ENCODE data around the gene ATP8B1. TPM values are rescaled to one million over a fixed set of nuclear protein-coding genes. Genes with fewer than 3 reads are reported as not detected.

The ATP8B1 gene
- total RNA-seq, 1 experiment from 2014 or later = 5.6 TPM

DNA sequence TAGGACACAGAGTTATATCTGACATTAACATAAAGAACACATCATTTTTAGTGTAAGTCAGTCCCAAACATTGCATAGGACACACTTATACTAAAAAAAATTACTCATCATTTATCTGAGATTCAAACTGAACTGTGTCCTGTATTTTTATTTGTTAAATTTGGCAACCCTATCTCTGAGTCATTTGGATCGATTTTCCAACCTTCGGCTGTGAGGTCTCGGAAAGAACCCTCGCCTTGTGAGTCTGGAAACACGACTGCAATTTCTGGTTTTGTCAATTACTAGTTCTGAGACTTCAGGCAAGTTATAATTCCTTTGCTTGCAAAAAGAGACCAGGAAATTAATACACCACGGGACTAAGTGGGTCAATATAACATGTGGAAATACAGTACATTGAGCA is 14.0 kb downstream of the ATP8B1 start (continued):
- no peak for TF ChIP-seq EMX1 (CRISPR knock-in tag; IDR thresholded peaks at IDR 0.05)
- TF ChIP-seq SMAD3 (CRISPR knock-in tag; IDR thresholded peaks at IDR 0.05; ENCODE audit: borderline replicate concordance) = no peak
- TF ChIP-seq, protein P1, sequence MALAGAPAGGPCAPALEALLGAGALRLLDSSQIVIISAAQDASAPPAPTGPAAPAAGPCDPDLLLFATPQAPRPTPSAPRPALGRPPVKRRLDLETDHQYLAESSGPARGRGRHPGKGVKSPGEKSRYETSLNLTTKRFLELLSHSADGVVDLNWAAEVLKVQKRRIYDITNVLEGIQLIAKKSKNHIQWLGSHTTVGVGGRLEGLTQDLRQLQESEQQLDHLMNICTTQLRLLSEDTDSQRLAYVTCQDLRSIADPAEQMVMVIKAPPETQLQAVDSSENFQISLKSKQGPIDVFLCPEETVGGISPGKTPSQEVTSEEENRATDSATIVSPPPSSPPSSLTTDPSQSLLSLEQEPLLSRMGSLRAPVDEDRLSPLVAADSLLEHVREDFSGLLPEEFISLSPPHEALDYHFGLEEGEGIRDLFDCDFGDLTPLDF (CRISPR knock-in tag; IDR thresholded peaks at IDR 0.05) = no peak

DNA sequence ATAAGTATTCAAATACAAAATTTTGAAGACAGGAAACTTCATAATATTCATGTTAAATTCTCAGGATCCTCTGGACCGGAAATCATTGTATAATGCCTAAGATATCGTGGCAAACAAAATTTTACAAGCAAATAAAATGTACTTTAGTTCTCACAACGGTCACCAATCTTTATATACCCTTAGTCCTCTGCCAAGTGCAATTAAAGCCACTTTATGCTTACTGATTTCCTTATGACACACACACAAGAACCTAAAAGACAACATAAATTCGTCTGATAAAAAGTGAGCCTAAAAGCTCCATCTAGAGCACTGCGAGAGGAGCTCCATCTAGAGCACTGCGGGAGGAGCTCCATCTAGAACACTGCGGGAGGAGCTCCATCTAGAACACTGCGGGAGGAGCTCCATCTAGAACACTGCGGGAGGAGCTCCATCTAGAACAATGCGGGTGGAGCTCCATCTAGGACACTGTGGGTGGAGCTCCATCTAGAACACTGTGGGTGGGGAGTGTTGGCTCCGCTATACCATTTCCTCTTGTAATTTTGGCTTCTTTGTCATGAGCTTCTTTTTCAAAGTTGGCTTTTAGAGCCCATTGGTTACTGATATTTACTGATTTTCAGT is 15.9 kb downstream of the ATP8B1 start:
- DNase-seq (ENCODE audit: low spot score) (no peak), ATAC-seq (no peak)
- TF ChIP-seq JUN (CRISPR knock-in tag; IDR thresholded peaks at IDR 0.05) (no peak), GTF2I (CRISPR knock-in tag; conservative IDR thresholded peaks at IDR 0.05) (no peak), ESRRA (CRISPR knock-in tag; IDR thresholded peaks at IDR 0.05; ENCODE audit: borderline replicate concordance) (no peak)
- TF ChIP-seq, protein P2, sequence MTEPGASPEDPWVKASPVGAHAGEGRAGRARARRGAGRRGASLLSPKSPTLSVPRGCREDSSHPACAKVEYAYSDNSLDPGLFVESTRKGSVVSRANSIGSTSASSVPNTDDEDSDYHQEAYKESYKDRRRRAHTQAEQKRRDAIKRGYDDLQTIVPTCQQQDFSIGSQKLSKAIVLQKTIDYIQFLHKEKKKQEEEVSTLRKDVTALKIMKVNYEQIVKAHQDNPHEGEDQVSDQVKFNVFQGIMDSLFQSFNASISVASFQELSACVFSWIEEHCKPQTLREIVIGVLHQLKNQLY (CRISPR knock-in tag; IDR thresholded peaks at IDR 0.05) = no peak
- TF ChIP-seq, protein P3, sequence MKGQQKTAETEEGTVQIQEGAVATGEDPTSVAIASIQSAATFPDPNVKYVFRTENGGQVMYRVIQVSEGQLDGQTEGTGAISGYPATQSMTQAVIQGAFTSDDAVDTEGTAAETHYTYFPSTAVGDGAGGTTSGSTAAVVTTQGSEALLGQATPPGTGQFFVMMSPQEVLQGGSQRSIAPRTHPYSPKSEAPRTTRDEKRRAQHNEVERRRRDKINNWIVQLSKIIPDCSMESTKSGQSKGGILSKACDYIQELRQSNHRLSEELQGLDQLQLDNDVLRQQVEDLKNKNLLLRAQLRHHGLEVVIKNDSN (CRISPR knock-in tag; IDR thresholded peaks at IDR 0.05) = no peak
- TF ChIP-seq, protein P4, sequence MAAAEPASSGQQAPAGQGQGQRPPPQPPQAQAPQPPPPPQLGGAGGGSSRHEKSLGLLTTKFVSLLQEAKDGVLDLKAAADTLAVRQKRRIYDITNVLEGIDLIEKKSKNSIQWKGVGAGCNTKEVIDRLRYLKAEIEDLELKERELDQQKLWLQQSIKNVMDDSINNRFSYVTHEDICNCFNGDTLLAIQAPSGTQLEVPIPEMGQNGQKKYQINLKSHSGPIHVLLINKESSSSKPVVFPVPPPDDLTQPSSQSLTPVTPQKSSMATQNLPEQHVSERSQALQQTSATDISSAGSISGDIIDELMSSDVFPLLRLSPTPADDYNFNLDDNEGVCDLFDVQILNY (CRISPR knock-in tag; IDR thresholded peaks at IDR 0.05) = no peak
- TF ChIP-seq, protein P5, sequence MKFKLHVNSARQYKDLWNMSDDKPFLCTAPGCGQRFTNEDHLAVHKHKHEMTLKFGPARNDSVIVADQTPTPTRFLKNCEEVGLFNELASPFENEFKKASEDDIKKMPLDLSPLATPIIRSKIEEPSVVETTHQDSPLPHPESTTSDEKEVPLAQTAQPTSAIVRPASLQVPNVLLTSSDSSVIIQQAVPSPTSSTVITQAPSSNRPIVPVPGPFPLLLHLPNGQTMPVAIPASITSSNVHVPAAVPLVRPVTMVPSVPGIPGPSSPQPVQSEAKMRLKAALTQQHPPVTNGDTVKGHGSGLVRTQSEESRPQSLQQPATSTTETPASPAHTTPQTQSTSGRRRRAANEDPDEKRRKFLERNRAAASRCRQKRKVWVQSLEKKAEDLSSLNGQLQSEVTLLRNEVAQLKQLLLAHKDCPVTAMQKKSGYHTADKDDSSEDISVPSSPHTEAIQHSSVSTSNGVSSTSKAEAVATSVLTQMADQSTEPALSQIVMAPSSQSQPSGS (CRISPR knock-in tag; IDR thresholded peaks at IDR 0.05; ENCODE audit: borderline replicate concordance, low read depth) = no peak
- H3K4me3 Mint-ChIP-seq = no peak overlapping the region
- H3K27ac Mint-ChIP-seq = no peak overlapping the region
- H3K4me1 Mint-ChIP-seq = peaks cover 7% of the 10 kb centered on the region
- H3K27me3 Mint-ChIP-seq (ENCODE audit: low read depth) = no peaks in the 10 kb centered on the region
- ChIA-PET POLR2A (interaction anchor here (1.0 kb wide), 1 partner anchor 16 kb away, joined by 4 read pairs; the partner anchor contains the start of gene ATP8B1), CTCF (interaction anchor here (0.5 to 0.6 kb wide), 2 partner anchors 11 to 131 kb away, joined by 3 to 4 read pairs; no protein-coding TSS in a partner anchor)
- no peaks in the 10 kb centered on the region for H3K36me3 Mint-ChIP-seq
- H3K9me3 Mint-ChIP-seq = no peaks in the 10 kb centered on the region

DNA sequence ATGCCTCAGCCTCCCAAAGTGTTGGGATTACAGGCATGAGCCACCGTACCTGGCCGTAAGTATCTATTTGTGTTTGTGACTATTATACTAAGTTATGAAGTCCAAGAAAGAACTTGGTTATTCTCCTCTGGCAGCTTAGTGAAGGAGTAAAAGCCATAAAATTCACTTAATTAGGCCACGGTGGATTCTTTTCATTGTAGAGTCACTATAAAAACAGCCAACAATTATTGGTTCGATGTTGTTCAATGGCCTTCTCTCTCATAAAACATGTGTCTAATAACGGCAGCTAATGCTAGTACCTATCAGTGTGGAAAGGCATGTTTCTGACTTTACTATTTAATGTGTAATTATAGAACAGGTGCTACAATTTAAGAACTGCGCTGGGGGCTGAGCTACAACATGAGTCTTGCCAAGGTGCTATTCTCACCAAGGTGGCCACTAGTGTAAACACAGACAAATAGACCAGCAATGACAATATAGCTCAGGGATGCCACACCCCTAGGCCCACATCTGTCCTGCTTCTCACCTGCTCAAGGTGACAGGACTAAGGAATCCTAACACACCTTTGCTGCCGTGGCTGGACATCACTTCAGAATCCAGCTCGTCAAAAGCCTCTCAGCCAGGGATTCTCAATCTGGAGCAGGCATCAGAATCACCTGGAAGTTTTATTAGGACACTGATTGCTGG is 17.2 kb downstream of the ATP8B1 start:
- Mint-ChIP-seq H3K9me3 (no peaks in the 10 kb centered on the region), H3K36me3 (no peaks in the 10 kb centered on the region), H3K27ac (no peak overlapping the region), H3K4me3 (no peak overlapping the region), H3K27me3 (ENCODE audit: low read depth) (no peaks in the 10 kb centered on the region), H3K4me1 (peaks cover 16% of the 10 kb centered on the region)
- ATAC-seq (no peak), DNase-seq (ENCODE audit: low spot score) (no peak)
- POLR2A ChIA-PET = no interaction called here
- CTCF ChIA-PET = no interaction called here
- TF ChIP-seq GRHL2 (CRISPR knock-in tag; IDR thresholded peaks at IDR 0.05; ENCODE audit: insufficient replicate concordance, severe bottlenecking) = no peak
- TF ChIP-seq, protein P6, sequence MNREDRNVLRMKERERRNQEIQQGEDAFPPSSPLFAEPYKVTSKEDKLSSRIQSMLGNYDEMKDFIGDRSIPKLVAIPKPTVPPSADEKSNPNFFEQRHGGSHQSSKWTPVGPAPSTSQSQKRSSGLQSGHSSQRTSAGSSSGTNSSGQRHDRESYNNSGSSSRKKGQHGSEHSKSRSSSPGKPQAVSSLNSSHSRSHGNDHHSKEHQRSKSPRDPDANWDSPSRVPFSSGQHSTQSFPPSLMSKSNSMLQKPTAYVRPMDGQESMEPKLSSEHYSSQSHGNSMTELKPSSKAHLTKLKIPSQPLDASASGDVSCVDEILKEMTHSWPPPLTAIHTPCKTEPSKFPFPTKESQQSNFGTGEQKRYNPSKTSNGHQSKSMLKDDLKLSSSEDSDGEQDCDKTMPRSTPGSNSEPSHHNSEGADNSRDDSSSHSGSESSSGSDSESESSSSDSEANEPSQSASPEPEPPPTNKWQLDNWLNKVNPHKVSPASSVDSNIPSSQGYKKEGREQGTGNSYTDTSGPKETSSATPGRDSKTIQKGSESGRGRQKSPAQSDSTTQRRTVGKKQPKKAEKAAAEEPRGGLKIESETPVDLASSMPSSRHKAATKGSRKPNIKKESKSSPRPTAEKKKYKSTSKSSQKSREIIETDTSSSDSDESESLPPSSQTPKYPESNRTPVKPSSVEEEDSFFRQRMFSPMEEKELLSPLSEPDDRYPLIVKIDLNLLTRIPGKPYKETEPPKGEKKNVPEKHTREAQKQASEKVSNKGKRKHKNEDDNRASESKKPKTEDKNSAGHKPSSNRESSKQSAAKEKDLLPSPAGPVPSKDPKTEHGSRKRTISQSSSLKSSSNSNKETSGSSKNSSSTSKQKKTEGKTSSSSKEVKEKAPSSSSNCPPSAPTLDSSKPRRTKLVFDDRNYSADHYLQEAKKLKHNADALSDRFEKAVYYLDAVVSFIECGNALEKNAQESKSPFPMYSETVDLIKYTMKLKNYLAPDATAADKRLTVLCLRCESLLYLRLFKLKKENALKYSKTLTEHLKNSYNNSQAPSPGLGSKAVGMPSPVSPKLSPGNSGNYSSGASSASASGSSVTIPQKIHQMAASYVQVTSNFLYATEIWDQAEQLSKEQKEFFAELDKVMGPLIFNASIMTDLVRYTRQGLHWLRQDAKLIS (CRISPR knock-in tag; IDR thresholded peaks at IDR 0.05; ENCODE audit: borderline replicate concordance) = no peak
- TF ChIP-seq, protein P7, sequence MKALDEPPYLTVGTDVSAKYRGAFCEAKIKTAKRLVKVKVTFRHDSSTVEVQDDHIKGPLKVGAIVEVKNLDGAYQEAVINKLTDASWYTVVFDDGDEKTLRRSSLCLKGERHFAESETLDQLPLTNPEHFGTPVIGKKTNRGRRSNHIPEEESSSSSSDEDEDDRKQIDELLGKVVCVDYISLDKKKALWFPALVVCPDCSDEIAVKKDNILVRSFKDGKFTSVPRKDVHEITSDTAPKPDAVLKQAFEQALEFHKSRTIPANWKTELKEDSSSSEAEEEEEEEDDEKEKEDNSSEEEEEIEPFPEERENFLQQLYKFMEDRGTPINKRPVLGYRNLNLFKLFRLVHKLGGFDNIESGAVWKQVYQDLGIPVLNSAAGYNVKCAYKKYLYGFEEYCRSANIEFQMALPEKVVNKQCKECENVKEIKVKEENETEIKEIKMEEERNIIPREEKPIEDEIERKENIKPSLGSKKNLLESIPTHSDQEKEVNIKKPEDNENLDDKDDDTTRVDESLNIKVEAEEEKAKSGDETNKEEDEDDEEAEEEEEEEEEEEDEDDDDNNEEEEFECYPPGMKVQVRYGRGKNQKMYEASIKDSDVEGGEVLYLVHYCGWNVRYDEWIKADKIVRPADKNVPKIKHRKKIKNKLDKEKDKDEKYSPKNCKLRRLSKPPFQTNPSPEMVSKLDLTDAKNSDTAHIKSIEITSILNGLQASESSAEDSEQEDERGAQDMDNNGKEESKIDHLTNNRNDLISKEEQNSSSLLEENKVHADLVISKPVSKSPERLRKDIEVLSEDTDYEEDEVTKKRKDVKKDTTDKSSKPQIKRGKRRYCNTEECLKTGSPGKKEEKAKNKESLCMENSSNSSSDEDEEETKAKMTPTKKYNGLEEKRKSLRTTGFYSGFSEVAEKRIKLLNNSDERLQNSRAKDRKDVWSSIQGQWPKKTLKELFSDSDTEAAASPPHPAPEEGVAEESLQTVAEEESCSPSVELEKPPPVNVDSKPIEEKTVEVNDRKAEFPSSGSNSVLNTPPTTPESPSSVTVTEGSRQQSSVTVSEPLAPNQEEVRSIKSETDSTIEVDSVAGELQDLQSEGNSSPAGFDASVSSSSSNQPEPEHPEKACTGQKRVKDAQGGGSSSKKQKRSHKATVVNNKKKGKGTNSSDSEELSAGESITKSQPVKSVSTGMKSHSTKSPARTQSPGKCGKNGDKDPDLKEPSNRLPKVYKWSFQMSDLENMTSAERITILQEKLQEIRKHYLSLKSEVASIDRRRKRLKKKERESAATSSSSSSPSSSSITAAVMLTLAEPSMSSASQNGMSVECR (CRISPR knock-in tag; IDR thresholded peaks at IDR 0.05; ENCODE audit: borderline replicate concordance) = no peak
- TF ChIP-seq ZNF121 (CRISPR knock-in tag; IDR thresholded peaks at IDR 0.05) = no peak
- no peak for TF ChIP-seq ZNF416 (CRISPR knock-in tag; IDR thresholded peaks at IDR 0.05)
- no peak for TF ChIP-seq TEAD4 (CRISPR knock-in tag; IDR thresholded peaks at IDR 0.05)
